Neural cell (in vitro differentiated cells): ENCODE data around the gene CCDC30. TPM values are rescaled to one million over a fixed set of nuclear protein-coding genes. Genes with fewer than 3 reads are reported as not detected.
A peak's percentile ranks its signal among the peaks of the same experiment; 100 is the strongest.

Experiments
- H2AFZ ChIP-seq: fragments of 200-600, 300-800 bp; sonication (generic), shearing (Covaris generic); 2 replicates; pipeline ENCODE4 v1.6.0; 2014; ENCODE audit warnings: low read depth, mild to moderate bottlenecking, antibody characterized with exemption, low read length, moderate library complexity
- H3F3A ChIP-seq: fragments of 200-600 bp; shearing (Covaris generic); 2 replicates; pipeline ENCODE4 v1.6.1; 2016; ENCODE audit warnings: mild to moderate bottlenecking, moderate library complexity, mixed read lengths, antibody characterized with exemption, low read length; ENCODE audit not compliant: insufficient read depth, poor library complexity, severe bottlenecking
- H3K27ac ChIP-seq: fragments of 200-600, 300-800 bp; sonication (generic), shearing (Covaris generic); 2 replicates; pipeline ENCODE4 v1.5.1; 2014; ENCODE audit warnings: mild to moderate bottlenecking, low read length, moderate library complexity
- H3K27me3 ChIP-seq: fragments of 300-800, 200-600 bp; sonication (generic), shearing (Covaris generic); 2 replicates; pipeline ENCODE4 v1.6.0; 2014; ENCODE audit warnings: mild to moderate bottlenecking, low read depth, low read length, moderate library complexity; ENCODE audit not compliant: insufficient read depth
- H3K36me3 ChIP-seq: fragments of 300-800, 200-600 bp; sonication (generic), shearing (Covaris generic); 2 replicates; pipeline ENCODE4 v1.5.1; 2014; ENCODE audit warnings: mild to moderate bottlenecking, antibody characterized with exemption, low read length, moderate library complexity; ENCODE audit not compliant: insufficient read depth
- H3K4me2 ChIP-seq: fragments of 300-800, 200-600 bp; sonication (generic), shearing (Covaris generic); 2 replicates; pipeline ENCODE4 v1.6.0; 2014; ENCODE audit warnings: mild to moderate bottlenecking, low read length
- H3K4me3 ChIP-seq: fragments of 300-800, 200-600 bp; sonication (generic), shearing (Covaris generic); 2 replicates; pipeline ENCODE4 v1.5.1; 2014; ENCODE audit warnings: mild to moderate bottlenecking, low read length, moderate library complexity
- H3K79me2 ChIP-seq: fragments of 200-600 bp; shearing (Covaris generic); replicated peaks from 2 replicates; pipeline ENCODE4 v1.6.0; 2014; ENCODE audit warnings: mild to moderate bottlenecking, low read length, moderate library complexity; ENCODE audit not compliant: insufficient read depth
- H3K9ac ChIP-seq: fragments of 300-800, 200-600 bp; sonication (generic), shearing (Covaris generic); 2 replicates; pipeline ENCODE4 v1.6.1; 2016; ENCODE audit warnings: mild to moderate bottlenecking, low read length, mixed read lengths
- H3K9me2 ChIP-seq: fragments of 200-600 bp; shearing (Covaris generic); 2 replicates; pipeline ENCODE4 v1.6.1; 2016; ENCODE audit warnings: mild to moderate bottlenecking, low read length, mixed read lengths; ENCODE audit not compliant: insufficient read depth
- H3K9me3 ChIP-seq: fragments of 200-600, 300-800 bp; sonication (generic), shearing (Covaris generic); 2 replicates; pipeline ENCODE4 v1.6.1; 2016; ENCODE audit warnings: mild to moderate bottlenecking, mixed run types, low read length, moderate library complexity, mixed read lengths
- H4K20me1 ChIP-seq: fragments of 200-600 bp; shearing (Covaris generic); 2 replicates; pipeline ENCODE4 v1.6.1; 2016; ENCODE audit warnings: mild to moderate bottlenecking, mixed run types; ENCODE audit not compliant: insufficient read depth
- CTCF ChIP-seq: fragments of 450-650 bp; IDR thresholded peaks from 2 replicates; pipeline ENCODE4 v1.5.1; 2014; ENCODE audit warnings: antibody characterized with exemption, mild to moderate bottlenecking, moderate library complexity; ENCODE audit not compliant: poor library complexity, severe bottlenecking
- EP300 ChIP-seq: fragments of 450-650 bp; conservative IDR thresholded peaks from 2 replicates; pipeline ENCODE4 v1.6.1; 2014; ENCODE audit warnings: antibody characterized with exemption, mild to moderate bottlenecking, moderate library complexity; ENCODE audit not compliant: poor library complexity, severe bottlenecking
- EZH2 ChIP-seq: fragments of 200-600, 300-800 bp; shearing (Covaris generic), sonication (generic); IDR thresholded peaks from 2 replicates; pipeline ENCODE4 v1.6.1; 2014; ENCODE audit warnings: antibody characterized with exemption, low read length, borderline replicate concordance, mild to moderate bottlenecking; ENCODE audit not compliant: insufficient read depth, poor library complexity, severe bottlenecking
- MXI1 ChIP-seq: fragments of 450-650 bp; conservative IDR thresholded peaks from 2 replicates; pipeline ENCODE4 v1.6.1; 2014; ENCODE audit warnings: antibody characterized with exemption, mild to moderate bottlenecking; ENCODE audit not compliant: poor library complexity, severe bottlenecking
- POLR2AphosphoS5 ChIP-seq: IDR thresholded peaks from 2 replicates; pipeline ENCODE4 v1.6.1; 2012
- RAD21 ChIP-seq: fragments of 450-650 bp; conservative IDR thresholded peaks from 2 replicates; pipeline ENCODE4 v1.6.1; 2014; ENCODE audit warnings: antibody characterized with exemption, mild to moderate bottlenecking, moderate library complexity
- REST ChIP-seq: IDR thresholded peaks from 2 replicates; pipeline ENCODE4 v1.6.1; 2012; ENCODE audit warnings: borderline replicate concordance
- SMC3 ChIP-seq: fragments of 450-650 bp; conservative IDR thresholded peaks from 2 replicates; pipeline ENCODE4 v1.6.1; 2014; ENCODE audit warnings: antibody characterized with exemption, mild to moderate bottlenecking, moderate library complexity; ENCODE audit not compliant: poor library complexity
- TAF1 ChIP-seq: IDR thresholded peaks from 2 replicates; pipeline ENCODE4 v1.6.1; 2012; ENCODE audit warnings: low read depth
- polyA plus RNA-seq: library from polyadenylated mRNA; depleted of rRNA; stranded (reverse); fragments of >200 nt; gene quantifications from 2 replicates; pipeline ENCODE4 v1.2.3, GENCODE V29; 2014

CCDC30 gene
- polyA plus RNA-seq, 1 donor from 2014 or later: 13.2 TPM

- Histone ChIP-seq H3K27me3 (no peaks in the 10 kb centered on the region), H3K4me2 (peak overlapping the region; percentile 62), H2AFZ (peak overlapping the region; percentile 70), H3K4me3 (peak overlapping the region; percentile 84), H3K9me3 (no peaks in the 10 kb centered on the region), H3K27ac (peak overlapping the region; percentile 76), H3K9ac (peak overlapping the region; percentile 82), H3K9me2 (no peaks in the 10 kb centered on the region), H3F3A (no peaks in the 10 kb centered on the region), H3K79me2 (peaks cover 4% of the 10 kb centered on the region), H4K20me1 (no peaks in the 10 kb centered on the region), H3K36me3 (no peaks in the 10 kb centered on the region)
- TF ChIP-seq EZH2 (no peak), POLR2AphosphoS5 (no peak), RAD21 (no peak), EP300 (no peak), SMC3 (no peak), CTCF (no peak), TAF1 (no peak), REST (no peak), MXI1 (no peak)
These were observed 6.4 kb upstream of the CCDC30 start for GRCh38 chr1:42456754-42457089.

- Histone ChIP-seq H4K20me1 (no peaks in the 10 kb centered on the region), H3K27ac (no peak overlapping the region), H3K9me2 (no peaks in the 10 kb centered on the region), H3K9me3 (no peaks in the 10 kb centered on the region), H3K9ac (no peak overlapping the region), H3K36me3 (no peaks in the 10 kb centered on the region), H3K79me2 (peaks cover 27% of the 10 kb centered on the region), H3K4me2 (no peak overlapping the region), H3K27me3 (no peaks in the 10 kb centered on the region), H3K4me3 (no peak overlapping the region), H3F3A (no peaks in the 10 kb centered on the region), H2AFZ (no peak overlapping the region)
- no peak for TF ChIP-seq CTCF
- no peak for TF ChIP-seq SMC3
- no peak for TF ChIP-seq REST
- TF ChIP-seq RAD21: no peak
- TF ChIP-seq EZH2: no peak
- no peak for TF ChIP-seq TAF1
- no peak for TF ChIP-seq EP300
- no peak for TF ChIP-seq MXI1
- TF ChIP-seq POLR2AphosphoS5: no peak
These were observed 1.9 kb upstream of the CCDC30 start for GRCh38 chr1:42461196-42461595.
